ENCODE measurements around the gene TAB3.

TAB3 gene

GRCh38 chrX:30930143-30930542 is 41.1 kb upstream of the TAB3 start:
- Histone ChIP-seq H3K4me1 (ENCODE audit: control insufficient read depth, insufficient read depth, low read length) (no peaks in the 10 kb centered on the region), H3K27ac (ENCODE audit: extremely low read depth, low read depth, low read length) (no peak overlapping the region), H3K36me3 (ENCODE audit: control insufficient read depth in 2 of 2, insufficient read depth in 1 of 2, low read length in 2 of 2) (no peaks in the 10 kb centered on the region), H3K4me3 (ENCODE audit: low read depth, low read length) (no peak overlapping the region), H3K9me3 (ENCODE audit: control insufficient read depth, insufficient read depth, low read depth, low read length) (no peaks in the 10 kb centered on the region)
- ChIA-PET CTCF (no interaction called here), POLR2A (no interaction called here)
- no peak for TF ChIP-seq ZIC2 (tag by site-specific recombination; IDR thresholded peaks at IDR 0.05)
- no peak for TF ChIP-seq ZNF10 (tag by site-specific recombination; IDR thresholded peaks at IDR 0.05)
- no peak for TF ChIP-seq ZNF658 (tag by site-specific recombination; IDR thresholded peaks at IDR 0.05)

GRCh38 chrX:30920271-30920670 is 31.2 kb upstream of the TAB3 start:
- no peak overlapping the region for H3K27ac ChIP-seq (ENCODE audit: extremely low read depth, low read depth, low read length)
- POLR2A ChIA-PET = no interaction called here
- no peaks in the 10 kb centered on the region for H3K9me3 ChIP-seq (ENCODE audit: control insufficient read depth, insufficient read depth, low read depth, low read length)
- H3K4me3 ChIP-seq (ENCODE audit: low read depth, low read length) = no peak overlapping the region
- CTCF ChIA-PET = no interaction called here
- no peak for TF ChIP-seq BCL6B (tag by site-specific recombination; IDR thresholded peaks at IDR 0.05)
- no peak for TF ChIP-seq ZNF664 (tag by site-specific recombination; IDR thresholded peaks at IDR 0.05)
- no peak for TF ChIP-seq ZNF146 (tag by site-specific recombination; IDR thresholded peaks at IDR 0.05)
- no peak for TF ChIP-seq ZFP3 (tag by site-specific recombination; IDR thresholded peaks at IDR 0.05; ENCODE audit: low read depth)
- no peak for TF ChIP-seq ZBTB49 (tag by site-specific recombination; IDR thresholded peaks at IDR 0.05; ENCODE audit: low read depth)
- no peak for TF ChIP-seq KLF1 (tag by site-specific recombination; IDR thresholded peaks at IDR 0.05)
- TF ChIP-seq ZNF580 (tag by site-specific recombination; IDR thresholded peaks at IDR 0.05) = no peak
- TF ChIP-seq ZEB2 (tag by site-specific recombination; IDR thresholded peaks at IDR 0.05) = no peak
- no peak for TF ChIP-seq ZNF292 (tag by site-specific recombination; IDR thresholded peaks at IDR 0.05; ENCODE audit: borderline replicate concordance, low read depth)
- H3K36me3 ChIP-seq (ENCODE audit: control insufficient read depth in 2 of 2, insufficient read depth in 1 of 2, low read length in 2 of 2) = no peaks in the 10 kb centered on the region
- no peaks in the 10 kb centered on the region for H3K4me1 ChIP-seq (ENCODE audit: control insufficient read depth, insufficient read depth, low read length)

- Histone ChIP-seq H3K27ac (ENCODE audit: extremely low read depth, low read depth, low read length) (no peak overlapping the region), H3K4me1 (ENCODE audit: control insufficient read depth, insufficient read depth, low read length) (no peaks in the 10 kb centered on the region), H3K36me3 (ENCODE audit: control insufficient read depth in 2 of 2, insufficient read depth in 1 of 2, low read length in 2 of 2) (no peaks in the 10 kb centered on the region), H3K9me3 (ENCODE audit: control insufficient read depth, insufficient read depth, low read depth, low read length) (no peaks in the 10 kb centered on the region), H3K4me3 (ENCODE audit: low read depth, low read length) (no peak overlapping the region)
- POLR2A ChIA-PET = no interaction called here
- CTCF ChIA-PET = interaction anchor here (1.2 kb wide), 1 partner anchor 183 kb away, joined by 3 read pairs; no protein-coding TSS in a partner anchor
- no peak for TF ChIP-seq ZNF426 (tag by site-specific recombination; IDR thresholded peaks at IDR 0.05)
- TF ChIP-seq SCRT1 (tag by site-specific recombination; IDR thresholded peaks at IDR 0.05; ENCODE audit: borderline replicate concordance) = no peak
- TF ChIP-seq ZBTB8A (tag by site-specific recombination; IDR thresholded peaks at IDR 0.05) = no peak
- no peak for TF ChIP-seq ZFP69B (tag by site-specific recombination; IDR thresholded peaks at IDR 0.05)
- TF ChIP-seq ZNF157 (tag by site-specific recombination; IDR thresholded peaks at IDR 0.05) = no peak
- no peak for TF ChIP-seq HIC1 (tag by site-specific recombination; IDR thresholded peaks at IDR 0.05)
- no peak for TF ChIP-seq ZSCAN16 (tag by site-specific recombination; IDR thresholded peaks at IDR 0.05)
- TF ChIP-seq ZBTB49 (tag by site-specific recombination; IDR thresholded peaks at IDR 0.05; ENCODE audit: low read depth) = no peak
- TF ChIP-seq ZNF585B (tag by site-specific recombination; IDR thresholded peaks at IDR 0.05) = no peak
- no peak for TF ChIP-seq ZNF449 (tag by site-specific recombination; IDR thresholded peaks at IDR 0.05)
- no peak for TF ChIP-seq SP3 (tag by site-specific recombination; IDR thresholded peaks at IDR 0.05)
Measured at GRCh38 chrX:30918480-30918879, 29.4 kb upstream of the TAB3 start.

Measured in HEK293 (cell line).